HPDE6-E6E7 (cell line): Measurements from ENCODE around the gene CHML.

Experiments
- DNase-seq: peaks from one replicate; pipeline ENCODE4 v3.0.0; 2011; ENCODE audit warnings: missing footprints; ENCODE audit errors: extremely low spot score

The CHML gene

GRCh38 chr1:241646201-241646600 is 6.0 kb upstream of the CHML start:
- no peak for DNase-seq

GRCh38 chr1:241645199-241645598 is 5.0 kb upstream of the CHML start:
- DNase-seq: no peak

GRCh38 chr1:241644259-241644658 is 4.1 kb upstream of the CHML start:
- DNase-seq: no peak

- DNase-seq: no peak
Measured at GRCh38 chr1:241642593-241642944, 2.4 kb upstream of the CHML start.

GRCh38 chr1:241641773-241642592 is 1.8 kb upstream of the CHML start:
- no peak for DNase-seq

GRCh38 chr1:241640867-241641622 is 876 bp upstream of the CHML start:
- DNase-seq: no peak

- peak; percentile 25 for DNase-seq
Measured at GRCh38 chr1:241639623-241640148, 483 bp downstream of the CHML start.

- DNase-seq: no peak
Measured at GRCh38 chr1:241638909-241639622, 1.1 kb downstream of the CHML start.

- no peak for DNase-seq
Measured at GRCh38 chr1:241638099-241638682, 2.0 kb downstream of the CHML start.

- no peak for DNase-seq
Measured at GRCh38 chr1:241637604-241638003, 2.6 kb downstream of the CHML start.

- no peak for DNase-seq
Measured at GRCh38 chr1:241637046-241637590, 3.1 kb downstream of the CHML start.

- no peak for DNase-seq
Measured at GRCh38 chr1:241636291-241636690, 3.9 kb downstream of the CHML start.

- no peak for DNase-seq
Measured at GRCh38 chr1:241635556-241636152, 4.5 kb downstream of the CHML start.

- no peak for DNase-seq
Measured at GRCh38 chr1:241632987-241633386, 7.2 kb downstream of the CHML start.

GRCh38 chr1:241631674-241632073 is 8.5 kb downstream of the CHML start:
- DNase-seq: no peak

- no peak for DNase-seq
Measured at GRCh38 chr1:241630899-241631298, 9.3 kb downstream of the CHML start.

- DNase-seq: no peak
Measured at GRCh38 chr1:241630476-241630875, 9.7 kb downstream of the CHML start.

- DNase-seq: no peak
Measured at GRCh38 chr1:241630005-241630404, 10.2 kb downstream of the CHML start.

GRCh38 chr1:241627453-241628259 is 12.5 kb downstream of the CHML start:
- no peak for DNase-seq

GRCh38 chr1:241624935-241625334 is 15.2 kb downstream of the CHML start:
- DNase-seq: no peak
